ENCODE results near the gene ATP4B.

GRCh38 chr13:113629866-113630265, 28.1 kb downstream of the ATP4B start:
- no peak for TF ChIP-seq CTCF (IDR thresholded peaks at IDR 0.05)
- no peak for TF ChIP-seq POLR2AphosphoS5 (IDR thresholded peaks at IDR 0.05)
- no peak for TF ChIP-seq POLR2A (IDR thresholded peaks at IDR 0.05)

Measured in prostate gland (tissue), 2 donors.